Tibial nerve (tissue), 4 donors: ENCODE results near the gene HOXD10. TPM values are rescaled to one million over a fixed set of nuclear protein-coding genes. Genes with fewer than 3 reads are reported as not detected.

Source experiments
- DNase-seq, 2 donors: peaks; one replicate each; pipeline ENCODE4 v3.0.0-alpha.2; 2019; ENCODE audit warnings: low spot score in 2 of 2
- H3K27ac ChIP-seq, 4 donors: fragments of 200-600 bp; sonication (generic) in 3 of 4; one replicate each; pipeline ENCODE4 v1.5.1; 2017 to 2019; ENCODE audit warnings: mild to moderate bottlenecking in 1 of 4
- H3K27me3 ChIP-seq, 2 donors: fragments of 200-600 bp; sonication (generic) in 1 of 2; one replicate each; pipeline versions ENCODE4 v1.5.1 to v1.6.0; 2017 to 2019
- H3K36me3 ChIP-seq, 3 donors: fragments of 200-600 bp; sonication (generic); one replicate each; pipeline ENCODE4 v1.5.1; 2018 to 2019
- H3K4me1 ChIP-seq, 4 donors: fragments of 200-600 bp; sonication (generic) in 3 of 4; one replicate each; pipeline ENCODE4 v1.5.1; 2017 to 2019
- H3K4me3 ChIP-seq, 4 donors: fragments of 200-600 bp; sonication (generic) in 3 of 4; one replicate each; pipeline ENCODE4 v1.5.1; 2017 to 2019; ENCODE audit warnings: mild to moderate bottlenecking in 1 of 4, moderate library complexity in 1 of 4
- H3K9me3 ChIP-seq, 4 donors: fragments of 200-600 bp; sonication (generic) in 3 of 4; one replicate each; pipeline ENCODE4 v1.5.1; 2017 to 2019
- CTCF ChIP-seq, 5 experiments: fragments of 200-600 bp in 3 of 5; fragments of 450-650 bp in 2 of 5; sonication (generic) in 3 of 5; IDR thresholded peaks; one replicate each; pipeline ENCODE4 v1.5.1; 2016 to 2019; ENCODE audit warnings: antibody characterized with exemption in 5 of 5, mild to moderate bottlenecking in 3 of 5, moderate library complexity in 2 of 5
- EP300 ChIP-seq, 2 donors: sonication (generic); formaldehyde crosslinking; IDR thresholded peaks; one replicate each; pipeline ENCODE4 v1.6.1; 2017; ENCODE audit warnings: antibody characterized with exemption in 2 of 2, mild to moderate bottlenecking in 1 of 2
- POLR2A ChIP-seq, 2 donors: fragments of 450-650 bp; IDR thresholded peaks; one replicate each; pipeline ENCODE4 v1.6.1; 2017; ENCODE audit warnings: antibody characterized with exemption in 2 of 2, mild to moderate bottlenecking in 2 of 2, moderate library complexity in 2 of 2
- WGBS, 2 donors: methylation state at CpG; one replicate each; pipeline ENCODE4 v1.1.5; 2018; 5-methylcytosine and 5-hydroxymethylcytosine counted together
- total RNA-seq, 4 donors: library from RNA; depleted of rRNA; stranded (reverse); fragments of >200 nt; gene quantifications; one replicate each; pipeline ENCODE4 v1.1.0, GENCODE V29; 2016

The HOXD10 gene
- total RNA-seq, 4 donors from 2014 or later: 0.39 to 2.1 (median 1.1) TPM

GRCh38 chr2:176136374-176137251 lies 20.0 kb downstream of the HOXD10 start:
- H3K36me3 ChIP-seq: no peaks in the 10 kb centered on the region
- DNase-seq: no peak
- TF ChIP-seq POLR2A (IDR thresholded peaks at IDR 0.05): peak in 1 of 2 donors; percentile 4
- TF ChIP-seq CTCF (IDR thresholded peaks at IDR 0.05): no peak
- H3K27me3 ChIP-seq: peaks cover 0 to 75% of the 10 kb centered on the region in 2 donors
- H3K27ac ChIP-seq: peak overlapping the region; percentile 77 to 90 (median 88)
- WGBS, 2 donors: 2% methylated on average over 59 to 70 of the region's 71 CpGs
- H3K4me1 ChIP-seq: peaks cover 0 to 47% (median 2%) of the 10 kb centered on the region in 4 donors
- no peaks in the 10 kb centered on the region for H3K9me3 ChIP-seq
- H3K4me3 ChIP-seq: peak overlapping the region; percentile 49 to 70 (median 62)

- no peak for DNase-seq
- H3K27me3 ChIP-seq: peaks cover 0 to 71% of the 10 kb centered on the region in 2 donors
These were observed 20.6 kb downstream of the HOXD10 start for GRCh38 chr2:176137252-176137580.

GRCh38 chr2:176137906-176138305 lies 21.3 kb downstream of the HOXD10 start:
- Histone ChIP-seq H3K36me3 (no peaks in the 10 kb centered on the region), H3K27me3 (peaks cover 0 to 64% of the 10 kb centered on the region in 2 donors), H3K4me3 (peak overlapping the region in 1 of 4 donors; percentile 70), H3K9me3 (no peaks in the 10 kb centered on the region), H3K27ac (peak overlapping the region in 3 of 4 donors; percentile 18 to 90 (median 70)), H3K4me1 (peaks cover 0 to 47% (median 2%) of the 10 kb centered on the region in 4 donors)
- TF ChIP-seq CTCF (IDR thresholded peaks at IDR 0.05) (no peak), EP300 (IDR thresholded peaks at IDR 0.05) (no peak), POLR2A (IDR thresholded peaks at IDR 0.05) (no peak)
- no peak for DNase-seq
- WGBS, 2 donors: 81 to 82% methylated on average over 8 of the region's 8 CpGs

More at GRCh38 chr2:176137252-176137580, 20.6 kb downstream of the HOXD10 start:
- Histone ChIP-seq H3K36me3 (no peaks in the 10 kb centered on the region), H3K4me3 (peak overlapping the region; percentile 49 to 70 (median 62)), H3K9me3 (no peaks in the 10 kb centered on the region), H3K4me1 (peaks cover 0 to 47% (median 2%) of the 10 kb centered on the region in 4 donors), H3K27ac (peak overlapping the region; percentile 77 to 90 (median 88))
- TF ChIP-seq POLR2A (IDR thresholded peaks at IDR 0.05): no peak
- no peak for TF ChIP-seq CTCF (IDR thresholded peaks at IDR 0.05)
- TF ChIP-seq EP300 (IDR thresholded peaks at IDR 0.05): no peak
- 36 to 44% methylated on average over 2 of the region's 2 CpGs for WGBS, 2 donors

GRCh38 chr2:176138526-176138922 lies 21.9 kb downstream of the HOXD10 start:
- no peak for DNase-seq
- no peaks in the 10 kb centered on the region for H3K9me3 ChIP-seq
- peaks cover 0 to 47% (median 2%) of the 10 kb centered on the region in 4 donors for H3K4me1 ChIP-seq
- no peaks in the 10 kb centered on the region for H3K36me3 ChIP-seq
- TF ChIP-seq CTCF (IDR thresholded peaks at IDR 0.05) (no peak), POLR2A (IDR thresholded peaks at IDR 0.05) (no peak), EP300 (IDR thresholded peaks at IDR 0.05) (no peak)
- 55 to 62% methylated on average over 14 of the region's 14 CpGs for WGBS, 2 donors
- H3K27ac ChIP-seq: peak overlapping the region; percentile 18 to 90 (median 62)
- H3K27me3 ChIP-seq: peaks cover 0 to 58% of the 10 kb centered on the region in 2 donors
- peak overlapping the region in 1 of 4 donors; percentile 70 for H3K4me3 ChIP-seq
